CD4-positive, alpha-beta T cell treated with Interleukin-12 subunit alpha and Interleukin-12 subunit beta, for 1 hour (primary cell): Measurements from ENCODE around the gene MAPK7.

ENCODE experiments used
- DNase-seq: peaks from one replicate; pipeline ENCODE4 v3.0.0-alpha.2; 2020

Gene MAPK7

GRCh38 chr17:19424934-19425868, 46.9 kb downstream of the MAPK7 start:
- no peak for DNase-seq

GRCh38 chr17:19426631-19427030, 48.3 kb downstream of the MAPK7 start:
- DNase-seq = no peak

GRCh38 chr17:19431691-19432090, 53.4 kb downstream of the MAPK7 start:
- no peak for DNase-seq
